Measurements from ENCODE around the gene LELP1.
A peak's percentile ranks its signal among the peaks of the same experiment; 100 is the strongest.

The LELP1 gene

DNA sequence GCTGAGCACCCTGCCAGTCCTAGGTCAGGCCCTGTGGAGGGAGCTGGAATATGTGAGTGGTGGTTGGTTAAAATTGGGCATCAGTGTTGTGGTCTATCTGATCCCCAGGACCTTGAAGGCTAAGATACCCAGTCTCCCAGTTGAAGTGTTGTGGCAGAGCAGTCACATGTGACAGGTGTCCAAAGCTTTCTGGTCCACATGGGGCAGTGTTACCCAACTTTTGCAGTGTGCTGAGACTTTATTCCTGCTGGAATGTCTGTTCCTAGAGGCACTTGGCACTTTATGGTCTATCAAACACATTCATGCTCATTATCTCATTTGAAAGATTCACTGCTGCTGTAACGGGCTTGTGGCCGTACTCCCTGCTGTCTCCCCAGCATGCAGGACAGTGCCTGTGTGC is 35.3 kb downstream of the LELP1 start:
- TF ChIP-seq CTCF (IDR thresholded peaks at IDR 0.05; ENCODE audit: insufficient read depth, low read depth, low read length, missing control alignments), result peak; percentile 19
- H3K4me3 ChIP-seq (ENCODE audit: low read depth, low read length), result no peak overlapping the region
- DNase-seq (ENCODE audit: low read depth), result no peak

GRCh38 chr1:153242160-153242559 is 38.9 kb downstream of the LELP1 start:
- TF ChIP-seq CTCF (IDR thresholded peaks at IDR 0.05; ENCODE audit: insufficient read depth, low read depth, low read length, missing control alignments), result no peak
- no peak overlapping the region for H3K4me3 ChIP-seq (ENCODE audit: low read depth, low read length)
- no peak for DNase-seq (ENCODE audit: low read depth)

GRCh38 chr1:153245466-153245865 is 42.2 kb downstream of the LELP1 start:
- no peak overlapping the region for H3K4me3 ChIP-seq (ENCODE audit: low read depth, low read length)
- no peak for TF ChIP-seq CTCF (IDR thresholded peaks at IDR 0.05; ENCODE audit: insufficient read depth, low read depth, low read length, missing control alignments)
- DNase-seq (ENCODE audit: low read depth), result no peak

- no peak for TF ChIP-seq CTCF (IDR thresholded peaks at IDR 0.05; ENCODE audit: insufficient read depth, low read depth, low read length, missing control alignments)
- H3K4me3 ChIP-seq (ENCODE audit: low read depth, low read length), result no peak overlapping the region
- no peak for DNase-seq (ENCODE audit: low read depth)
Observed at GRCh38 chr1:153246018-153246417, 42.8 kb downstream of the LELP1 start.

- no peak for TF ChIP-seq CTCF (IDR thresholded peaks at IDR 0.05; ENCODE audit: insufficient read depth, low read depth, low read length, missing control alignments)
- H3K4me3 ChIP-seq (ENCODE audit: low read depth, low read length), result no peak overlapping the region
- DNase-seq (ENCODE audit: low read depth), result no peak
Observed at GRCh38 chr1:153246825-153247224, 43.6 kb downstream of the LELP1 start.

- TF ChIP-seq CTCF (IDR thresholded peaks at IDR 0.05; ENCODE audit: insufficient read depth, low read depth, low read length, missing control alignments), result no peak
- DNase-seq (ENCODE audit: low read depth), result no peak
- H3K4me3 ChIP-seq (ENCODE audit: low read depth, low read length), result no peak overlapping the region
Observed at GRCh38 chr1:153248176-153248879, 45.1 kb downstream of the LELP1 start.

DNA sequence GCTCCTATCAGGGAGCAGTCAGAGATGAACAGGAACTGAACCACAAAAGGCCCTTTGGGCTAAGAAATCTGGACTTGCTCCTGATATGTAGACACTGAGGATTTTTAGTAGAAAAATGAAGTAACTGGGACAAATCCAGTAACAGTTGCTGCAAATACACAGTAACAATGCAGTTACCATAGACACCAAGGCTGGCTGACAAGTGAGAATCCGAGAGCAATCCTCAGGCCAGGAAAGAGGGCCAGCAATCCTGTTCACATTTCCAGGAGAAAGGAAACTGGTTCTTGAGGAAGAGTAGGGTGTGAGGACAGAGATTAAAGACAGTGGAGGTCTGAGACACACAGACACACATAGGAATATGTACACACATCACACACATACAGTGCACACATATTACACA is 46.9 kb downstream of the LELP1 start:
- no peak for TF ChIP-seq CTCF (IDR thresholded peaks at IDR 0.05; ENCODE audit: insufficient read depth, low read depth, low read length, missing control alignments)
- DNase-seq (ENCODE audit: low read depth), result no peak
- no peak overlapping the region for H3K4me3 ChIP-seq (ENCODE audit: low read depth, low read length)

Measured in GM12865 (cell line).